Upper lobe of left lung (tissue), 6 donors: Measurements from ENCODE around the gene CACHD1. TPM values are rescaled to one million over a fixed set of nuclear protein-coding genes. Genes with fewer than 3 reads are reported as not detected.

Source experiments
- ATAC-seq, 2 donors: fragments of 200-7000 bp; cut with Tn5 transposase; one replicate each; pipeline ENCODE4 v1.9.1; 2022; ENCODE audit warnings: mild to moderate bottlenecking in 2 of 2, moderate library complexity in 2 of 2; ENCODE audit not compliant: low FRiP score in 2 of 2
- DNase-seq, 2 donors: peaks; one replicate each; pipeline ENCODE4 v3.0.0-alpha.2; 2019 to 2020
- H3K27ac ChIP-seq, 4 donors: fragments of 200-600 bp; sonication (generic); one replicate each; pipeline ENCODE4 v1.5.1; 2016 to 2019
- H3K27me3 ChIP-seq, 4 donors: fragments of 200-600 bp; sonication (generic); one replicate each; pipeline ENCODE4 v1.5.1; 2017 to 2019
- H3K36me3 ChIP-seq, 4 donors: fragments of 200-600 bp; sonication (generic); one replicate each; pipeline ENCODE4 v1.5.1; 2016 to 2019
- H3K4me1 ChIP-seq, 4 donors: fragments of 200-600 bp; sonication (generic); one replicate each; pipeline ENCODE4 v1.5.1; 2018 to 2019
- H3K4me3 ChIP-seq, 4 donors: fragments of 200-600 bp; sonication (generic); one replicate each; pipeline ENCODE4 v1.5.1; 2017 to 2019; ENCODE audit warnings: mild to moderate bottlenecking in 2 of 4, moderate library complexity in 1 of 4
- H3K9me3 ChIP-seq, 4 donors: fragments of 200-600 bp; sonication (generic); one replicate each; pipeline ENCODE4 v1.5.1; 2018 to 2019
- CTCF ChIP-seq, 6 experiments: fragments of 450-650 bp in 4 of 6; fragments of 200-600 bp in 2 of 6; sonication (generic) in 2 of 6; IDR thresholded peaks; one replicate each; pipeline ENCODE4 v1.5.1; 2016 to 2019; ENCODE audit warnings: antibody characterized with exemption in 6 of 6
- EP300 ChIP-seq, 4 donors: sonication (generic); formaldehyde crosslinking; IDR thresholded peaks; one replicate each; pipeline ENCODE4 v1.5.1; 2017; ENCODE audit warnings: antibody characterized with exemption in 4 of 4, control low read depth in 2 of 4
- POLR2A ChIP-seq, 4 donors: fragments of 450-650 bp; IDR thresholded peaks; one replicate each; pipeline ENCODE4 v1.5.1; 2016 to 2017; ENCODE audit warnings: antibody characterized with exemption in 4 of 4, mild to moderate bottlenecking in 2 of 4
- POLR2AphosphoS5 ChIP-seq, 2 donors: sonication (generic); formaldehyde crosslinking; IDR thresholded peaks; one replicate each; pipeline ENCODE4 v1.5.1; 2017; ENCODE audit warnings: antibody characterized with exemption in 2 of 2
- WGBS, 2 donors: methylation state at CpG; one replicate each; pipeline ENCODE4 v1.1.5; 2017 to 2018; 5-methylcytosine and 5-hydroxymethylcytosine counted together
- total RNA-seq, 6 donors: library from RNA; depleted of rRNA in 4 of 6; stranded (reverse); fragments of >200 nt in 4 of 6; gene quantifications; one replicate each; pipeline versions ENCODE4 v1.1.0 to v1.2.1, GENCODE V29; 2016 to 2021
- donor health status: DM: no; HTN: no; CAD: no; lungs with moderate emphysema.
- donor health status: DM: no; HTN: yes; CAD: no; lungs with severe emphysema.

The CACHD1 gene
- total RNA-seq, 6 donors from 2014 or later: 7.3 to 26.3 (median 22.9) TPM

GRCh38 chr1:64474133-64474532 is 4.2 kb downstream of the CACHD1 start:
- Histone ChIP-seq H3K4me1 (peaks cover 29 to 68% (median 53%) of the 10 kb centered on the region in 4 donors), H3K36me3 (no peaks in the 10 kb centered on the region), H3K9me3 (no peaks in the 10 kb centered on the region), H3K27me3 (peaks cover 0 to 11% (median 2%) of the 10 kb centered on the region in 4 donors), H3K27ac (peak overlapping the region in 2 of 4 donors; percentile 0 to 26), H3K4me3 (no peak overlapping the region)
- WGBS, 2 donors: 63 to 90% methylated on average over 2 of the region's 2 CpGs
- DNase-seq: no peak
- ATAC-seq: no peak
- TF ChIP-seq CTCF (IDR thresholded peaks at IDR 0.05): no peak

GRCh38 chr1:64474665-64475439 is 4.9 kb downstream of the CACHD1 start:
- H3K27me3 ChIP-seq: peaks cover 0 to 8% (median 2%) of the 10 kb centered on the region in 4 donors
- 63 to 66% methylated on average over 2 of the region's 2 CpGs for WGBS, 2 donors
- no peaks in the 10 kb centered on the region for H3K9me3 ChIP-seq
- peaks cover 29 to 61% (median 46%) of the 10 kb centered on the region in 4 donors for H3K4me1 ChIP-seq
- no peaks in the 10 kb centered on the region for H3K36me3 ChIP-seq
- DNase-seq (peak in 1 of 2 donors; percentile 88), ATAC-seq (peak in 1 of 2 donors; percentile 19)
- H3K27ac ChIP-seq: peak overlapping the region in 2 of 4 donors; percentile 26 to 45
- TF ChIP-seq POLR2AphosphoS5 (IDR thresholded peaks at IDR 0.05) (peak in 1 of 2 donors; percentile 43), CTCF (IDR thresholded peaks at IDR 0.05) (no peak)
- H3K4me3 ChIP-seq: no peak overlapping the region

- 42 to 45% methylated on average over 4 of the region's 4 CpGs for WGBS, 2 donors
- TF ChIP-seq EP300 (IDR thresholded peaks at IDR 0.05): peak; percentile 29 to 79 (median 56)
- no peak for TF ChIP-seq POLR2A (IDR thresholded peaks at IDR 0.05)
- peak; percentile 45 to 73 for TF ChIP-seq POLR2AphosphoS5 (IDR thresholded peaks at IDR 0.05)
- TF ChIP-seq CTCF (IDR thresholded peaks at IDR 0.05): no peak
- Histone ChIP-seq H3K27ac (peak overlapping the region; percentile 3 to 61 (median 49)), H3K4me1 (peaks cover 33 to 52% (median 42%) of the 10 kb centered on the region in 4 donors), H3K9me3 (no peaks in the 10 kb centered on the region), H3K36me3 (no peaks in the 10 kb centered on the region), H3K4me3 (no peak overlapping the region), H3K27me3 (no peaks in the 10 kb centered on the region)
- DNase-seq (peak in 1 of 2 donors; percentile 56), ATAC-seq (peak; percentile 69 to 77)
Observed at GRCh38 chr1:64476251-64476952, 6.5 kb downstream of the CACHD1 start.

GRCh38 chr1:64478594-64479470 is 8.9 kb downstream of the CACHD1 start:
- DNase-seq: peak in 1 of 2 donors; percentile 34
- TF ChIP-seq POLR2AphosphoS5 (IDR thresholded peaks at IDR 0.05) (no peak), POLR2A (IDR thresholded peaks at IDR 0.05) (no peak), CTCF (IDR thresholded peaks at IDR 0.05) (no peak), EP300 (IDR thresholded peaks at IDR 0.05) (no peak)
- Histone ChIP-seq H3K27ac (no peak overlapping the region), H3K4me1 (peaks cover 32 to 54% (median 51%) of the 10 kb centered on the region in 4 donors), H3K9me3 (no peaks in the 10 kb centered on the region), H3K27me3 (no peaks in the 10 kb centered on the region), H3K4me3 (no peak overlapping the region), H3K36me3 (no peaks in the 10 kb centered on the region)
- 81 to 94% methylated on average over 3 of the region's 3 CpGs for WGBS, 2 donors
- no peak for ATAC-seq
